Trophoblast cell (in vitro differentiated cells and primary cell): ENCODE results near the gene GSE1.

Experiments
- DNase-seq, 2 donors: peaks; one replicate each; pipeline ENCODE4 v3.0.0-alpha.2; 2016
- H2AFZ ChIP-seq: 2 replicates; pipeline ENCODE4 v1.6.1; 2013; ENCODE audit warnings: low read length, moderate library complexity, mild to moderate bottlenecking; ENCODE audit not compliant: insufficient read depth, poor library complexity
- H2AK5ac ChIP-seq: 2 replicates; pipeline ENCODE4 v1.6.1; 2013; ENCODE audit warnings: mild to moderate bottlenecking, low read length
- H2BK120ac ChIP-seq: 2 replicates; pipeline ENCODE4 v1.6.1; 2013; ENCODE audit warnings: low read length, mild to moderate bottlenecking, moderate library complexity; ENCODE audit not compliant: insufficient read depth, poor library complexity
- H2BK12ac ChIP-seq: 2 replicates; pipeline ENCODE4 v1.6.1; 2013; ENCODE audit warnings: mild to moderate bottlenecking, low read length, moderate library complexity
- H2BK5ac ChIP-seq: 2 replicates; pipeline ENCODE4 v1.6.1; 2013; ENCODE audit warnings: low read length, low read depth, moderate library complexity, mild to moderate bottlenecking; ENCODE audit not compliant: poor library complexity
- H3K14ac ChIP-seq: 2 replicates; pipeline ENCODE4 v1.6.1; 2013; ENCODE audit warnings: mild to moderate bottlenecking, low read length
- H3K18ac ChIP-seq: 2 replicates; pipeline ENCODE4 v1.6.1; 2013; ENCODE audit warnings: mild to moderate bottlenecking, low read length
- H3K23ac ChIP-seq: 2 replicates; pipeline ENCODE4 v1.6.1; 2013; ENCODE audit warnings: low read length
- H3K27ac ChIP-seq: 2 replicates; pipeline ENCODE4 v1.5.1; 2013; ENCODE audit warnings: low read depth, mild to moderate bottlenecking, inconsistent platforms, low read length, moderate library complexity
- H3K27me3 ChIP-seq: 2 replicates; pipeline ENCODE4 v1.6.1; 2013; ENCODE audit warnings: inconsistent platforms, mild to moderate bottlenecking, low read length, moderate library complexity; ENCODE audit not compliant: insufficient read depth
- H3K36me3 ChIP-seq, 2 experiments: 1 replicate in 1 of 2; 2 replicates in 1 of 2; pipeline ENCODE4 v1.6.1; 2013; ENCODE audit warnings: low read length in 2 of 2, mild to moderate bottlenecking in 2 of 2, moderate library complexity in 1 of 2; ENCODE audit not compliant: insufficient read depth in 2 of 2, control insufficient read depth in 1 of 2
- H3K4ac ChIP-seq: 2 replicates; pipeline ENCODE4 v1.6.1; 2013; ENCODE audit warnings: low read depth, mild to moderate bottlenecking, low read length, moderate library complexity
- H3K4me1 ChIP-seq, 2 experiments: 1 replicate in 1 of 2; 2 replicates in 1 of 2; pipeline ENCODE4 v1.6.1; 2013; ENCODE audit warnings: low read length in 2 of 2, mild to moderate bottlenecking in 2 of 2, moderate library complexity in 1 of 2; ENCODE audit not compliant: insufficient read depth in 2 of 2, control insufficient read depth in 1 of 2
- H3K4me2 ChIP-seq: 2 replicates; pipeline ENCODE4 v1.6.1; 2013; ENCODE audit warnings: inconsistent platforms, mild to moderate bottlenecking, low read length, moderate library complexity
- H3K4me3 ChIP-seq: 2 replicates; pipeline ENCODE4 v1.5.1; 2013; ENCODE audit warnings: mild to moderate bottlenecking, low read depth, low read length, inconsistent platforms
- H3K79me1 ChIP-seq: one replicate; pipeline ENCODE4 v1.6.1; 2013; ENCODE audit warnings: low read length
- H3K79me2 ChIP-seq: 2 replicates; pipeline ENCODE4 v1.6.1; 2013; ENCODE audit warnings: low read length, mild to moderate bottlenecking; ENCODE audit not compliant: control insufficient read depth, insufficient read depth, poor library complexity
- H3K9ac ChIP-seq: 2 replicates; pipeline ENCODE4 v1.6.1; 2013; ENCODE audit warnings: mild to moderate bottlenecking, low read length
- H3K9me3 ChIP-seq: 2 replicates; pipeline ENCODE4 v1.6.1; 2013; ENCODE audit warnings: low read depth, mild to moderate bottlenecking, control low read depth, inconsistent platforms, low read length; ENCODE audit not compliant: insufficient read depth
- H4K12ac ChIP-seq: 2 replicates; pipeline ENCODE4 v1.6.1; 2013; ENCODE audit warnings: low read depth, mild to moderate bottlenecking, low read length, moderate library complexity
- H4K8ac ChIP-seq: 2 replicates; pipeline ENCODE4 v1.6.1; 2013; ENCODE audit warnings: low read depth, mild to moderate bottlenecking, low read length, moderate library complexity
- H4K91ac ChIP-seq: one replicate; pipeline ENCODE4 v1.6.1; 2013; ENCODE audit warnings: low read depth, mild to moderate bottlenecking, low read length, moderate library complexity
- WGBS: extraction: QIAGEN DNeasy Blood & Tissue Kit; methylation state at CpG from one replicate; pipeline ENCODE4 v1.1.7; 2013; ENCODE audit warnings: missing lambda C conversion rate; ENCODE audit not compliant: insufficient read length, insufficient coverage; ENCODE audit errors: extremely low coverage; 5-methylcytosine and 5-hydroxymethylcytosine counted together

GSE1 gene

DNA sequence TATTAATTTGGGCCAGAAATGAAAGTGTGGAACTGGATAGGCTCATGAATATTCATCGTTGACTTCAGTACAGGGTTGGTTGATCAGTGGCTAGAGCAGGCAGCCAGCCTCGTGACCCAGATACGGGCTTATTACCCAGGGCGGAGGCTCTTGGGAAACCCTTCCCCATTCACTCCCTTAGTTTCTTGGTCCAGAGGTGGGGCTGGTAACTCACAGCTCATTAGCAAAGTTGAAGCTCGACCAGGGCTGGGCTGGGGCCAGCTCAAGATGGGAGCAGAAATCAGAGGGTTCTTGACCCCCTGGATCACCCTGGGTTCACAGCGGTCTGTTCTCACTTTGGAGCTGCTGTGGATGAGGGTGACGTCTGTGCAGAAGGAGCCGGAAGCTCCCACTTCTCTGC lies 44.6 kb upstream of the GSE1 start:
- H2BK12ac ChIP-seq, result no peak overlapping the region
- H3K27ac ChIP-seq, result no peak overlapping the region
- no peak overlapping the region for H2BK5ac ChIP-seq
- peaks cover 20 to 22% of the 10 kb centered on the region in 2 experiments for H3K4me1 ChIP-seq
- peaks cover 5 to 8% of the 10 kb centered on the region in 2 experiments for H3K36me3 ChIP-seq
- no peak overlapping the region for H2BK120ac ChIP-seq
- WGBS, result no CpG with 5 or more reads among the region's 8 CpGs
- H3K4me3 ChIP-seq, result no peak overlapping the region
- H2AK5ac ChIP-seq, result no peak overlapping the region
- no peak overlapping the region for H3K23ac ChIP-seq
- H3K9me3 ChIP-seq, result peaks cover 6% of the 10 kb centered on the region
- no peak overlapping the region for H3K4ac ChIP-seq
- no peak overlapping the region for H4K8ac ChIP-seq
- no peak overlapping the region for H3K14ac ChIP-seq
- peaks cover 3% of the 10 kb centered on the region for H3K79me2 ChIP-seq
- H3K9ac ChIP-seq, result no peak overlapping the region
- H3K27me3 ChIP-seq, result no peaks in the 10 kb centered on the region
- H4K91ac ChIP-seq, result peak overlapping the region; percentile 9
- no peak overlapping the region for H4K12ac ChIP-seq
- H3K4me2 ChIP-seq, result no peak overlapping the region
- H3K79me1 ChIP-seq, result peaks cover 3% of the 10 kb centered on the region
- no peak overlapping the region for H2AFZ ChIP-seq
- no peak overlapping the region for H3K18ac ChIP-seq
- DNase-seq, result peak; percentile 63 to 72

DNA sequence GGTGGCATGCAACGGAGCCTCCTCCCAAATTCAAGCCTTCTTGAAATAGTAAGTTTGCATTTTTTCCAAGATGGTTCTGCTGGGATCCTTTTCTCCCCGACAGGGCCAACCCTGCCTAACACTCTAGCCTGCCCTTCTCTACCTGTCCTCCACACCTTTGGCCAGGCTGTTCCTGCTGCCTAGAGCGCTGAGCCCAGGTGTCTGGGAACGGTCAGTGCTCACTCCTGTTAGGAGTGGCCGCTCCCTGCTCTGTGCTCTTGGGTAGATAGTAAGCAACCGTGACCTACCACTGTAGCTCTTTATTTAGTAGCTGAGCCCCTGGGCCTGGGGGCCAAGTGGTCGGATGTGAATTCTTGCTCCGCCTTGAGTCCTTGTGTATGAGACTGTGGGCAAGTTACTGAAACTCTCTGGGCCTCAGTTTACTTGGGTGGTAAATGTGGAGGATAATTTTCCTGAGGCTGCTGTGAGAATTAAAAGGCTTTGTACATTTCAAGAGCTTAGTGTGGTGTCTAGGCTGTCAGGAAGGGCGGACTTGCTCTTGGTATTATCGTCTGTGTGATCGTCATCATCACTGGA lies 44.0 kb upstream of the GSE1 start:
- peaks cover 8 to 10% of the 10 kb centered on the region in 2 experiments for H3K36me3 ChIP-seq
- no peak overlapping the region for H3K9ac ChIP-seq
- peaks cover 6% of the 10 kb centered on the region for H3K9me3 ChIP-seq
- H3K23ac ChIP-seq, result no peak overlapping the region
- no peak overlapping the region for H4K8ac ChIP-seq
- H2AFZ ChIP-seq, result no peak overlapping the region
- no peaks in the 10 kb centered on the region for H3K27me3 ChIP-seq
- H3K27ac ChIP-seq, result no peak overlapping the region
- no peak overlapping the region for H3K4me3 ChIP-seq
- H2BK12ac ChIP-seq, result no peak overlapping the region
- H3K14ac ChIP-seq, result no peak overlapping the region
- H3K4ac ChIP-seq, result no peak overlapping the region
- H2AK5ac ChIP-seq, result no peak overlapping the region
- WGBS, result no CpG with 5 or more reads among the region's 11 CpGs
- peaks cover 3% of the 10 kb centered on the region for H3K79me1 ChIP-seq
- no peak overlapping the region for H3K4me2 ChIP-seq
- no peak overlapping the region for H4K91ac ChIP-seq
- no peak for DNase-seq
- no peak overlapping the region for H2BK5ac ChIP-seq
- H2BK120ac ChIP-seq, result no peak overlapping the region
- no peak overlapping the region for H4K12ac ChIP-seq
- no peak overlapping the region for H3K18ac ChIP-seq
- H3K79me2 ChIP-seq, result peaks cover 3% of the 10 kb centered on the region
- peaks cover 20 to 22% of the 10 kb centered on the region in 2 experiments for H3K4me1 ChIP-seq

DNA sequence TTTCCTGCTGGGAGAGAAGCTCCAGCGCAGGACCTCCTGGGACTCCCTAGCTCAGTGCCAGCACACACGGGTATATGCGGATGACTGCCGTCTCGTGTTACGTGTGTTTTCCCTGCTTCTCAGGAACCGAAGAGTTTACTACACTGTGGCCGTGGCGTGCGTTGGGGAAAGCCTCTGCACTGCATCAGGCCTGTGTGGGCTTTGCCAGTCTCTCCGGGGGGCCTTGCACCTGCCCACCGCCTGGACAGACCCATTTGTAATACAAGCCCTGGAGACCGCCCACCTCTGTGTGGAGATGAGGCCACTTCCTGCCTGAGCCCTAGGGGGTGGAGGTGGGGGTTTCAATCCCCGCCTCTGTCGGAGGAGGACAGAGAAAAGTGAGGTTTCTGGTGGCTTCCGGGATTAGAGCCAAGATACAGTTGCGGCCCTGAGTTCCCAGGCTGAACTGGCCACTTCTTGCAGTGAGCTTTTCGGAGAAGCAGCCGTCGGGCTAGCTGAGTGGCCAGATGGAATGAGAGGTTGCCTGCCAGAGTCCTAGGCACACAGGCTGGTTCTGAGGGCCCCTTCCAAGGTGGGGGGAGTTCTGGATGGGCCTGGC lies 43.4 kb upstream of the GSE1 start:
- H4K8ac ChIP-seq, result peak overlapping the region; percentile 20
- H3K4me2 ChIP-seq, result no peak overlapping the region
- H3K4me1 ChIP-seq, result peaks cover 22 to 26% of the 10 kb centered on the region in 2 experiments
- H4K12ac ChIP-seq, result no peak overlapping the region
- peak overlapping the region; percentile 15 for H3K27ac ChIP-seq
- H3K79me1 ChIP-seq, result peaks cover 3% of the 10 kb centered on the region
- peaks cover 6% of the 10 kb centered on the region for H3K9me3 ChIP-seq
- no peak overlapping the region for H2BK120ac ChIP-seq
- H3K23ac ChIP-seq, result no peak overlapping the region
- H2AFZ ChIP-seq, result no peak overlapping the region
- no CpG with 5 or more reads among the region's 20 CpGs for WGBS
- H4K91ac ChIP-seq, result no peak overlapping the region
- H3K9ac ChIP-seq, result no peak overlapping the region
- no peak overlapping the region for H3K4me3 ChIP-seq
- H2BK5ac ChIP-seq, result no peak overlapping the region
- peaks cover 3% of the 10 kb centered on the region for H3K79me2 ChIP-seq
- H2AK5ac ChIP-seq, result no peak overlapping the region
- H3K4ac ChIP-seq, result no peak overlapping the region
- peak overlapping the region; percentile 77 for H3K18ac ChIP-seq
- peak overlapping the region; percentile 12 for H2BK12ac ChIP-seq
- H3K36me3 ChIP-seq, result peaks cover 8 to 14% of the 10 kb centered on the region in 2 experiments
- DNase-seq, result no peak
- peak overlapping the region; percentile 4 for H3K14ac ChIP-seq
- no peaks in the 10 kb centered on the region for H3K27me3 ChIP-seq

DNA sequence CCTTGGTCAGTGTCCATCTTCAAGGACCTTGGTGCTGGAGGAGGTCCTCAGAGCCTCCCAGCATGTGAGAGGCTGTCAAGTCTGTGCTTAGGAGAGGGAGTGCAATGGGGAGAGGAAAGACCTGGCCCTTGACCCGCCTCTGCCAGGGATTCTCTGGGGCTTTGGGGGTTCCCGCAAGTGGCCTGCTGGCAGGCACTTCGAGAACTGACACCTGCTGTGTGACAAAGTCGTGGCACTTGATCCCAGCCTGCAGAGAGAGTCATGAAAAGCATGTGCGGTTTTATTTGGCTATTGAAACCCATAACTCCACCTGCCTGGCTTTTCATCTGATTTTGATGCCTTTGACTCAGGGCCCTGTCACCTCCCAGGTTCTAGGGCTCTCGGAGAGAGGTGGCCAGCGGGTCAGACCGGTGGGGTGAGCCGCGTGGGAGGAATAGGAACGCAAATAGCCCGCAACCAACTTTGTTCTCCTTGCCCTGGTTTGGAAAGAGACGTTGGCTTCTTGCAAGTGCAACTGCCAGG lies 42.8 kb upstream of the GSE1 start:
- H3K14ac ChIP-seq, result no peak overlapping the region

More for the DNA sequence above, 42.8 kb upstream of the GSE1 start:
- H2BK12ac ChIP-seq, result no peak overlapping the region
- H2BK5ac ChIP-seq, result no peak overlapping the region
- no CpG with 5 or more reads among the region's 13 CpGs for WGBS
- DNase-seq, result peak; percentile 73 to 81
- H3K27me3 ChIP-seq, result no peaks in the 10 kb centered on the region
- no peak overlapping the region for H3K4ac ChIP-seq
- no peak overlapping the region for H4K8ac ChIP-seq
- no peak overlapping the region for H4K91ac ChIP-seq
- H2AK5ac ChIP-seq, result no peak overlapping the region
- peak overlapping the region; percentile 77 for H3K18ac ChIP-seq
- peaks cover 3% of the 10 kb centered on the region for H3K79me1 ChIP-seq
- H3K36me3 ChIP-seq, result peaks cover 8 to 14% of the 10 kb centered on the region in 2 experiments
- H3K4me2 ChIP-seq, result no peak overlapping the region
- H3K4me3 ChIP-seq, result no peak overlapping the region
- H2AFZ ChIP-seq, result no peak overlapping the region
- peaks cover 3% of the 10 kb centered on the region for H3K79me2 ChIP-seq
- H2BK120ac ChIP-seq, result no peak overlapping the region
- peak overlapping the region; percentile 15 for H3K27ac ChIP-seq
- no peak overlapping the region for H4K12ac ChIP-seq
- H3K9me3 ChIP-seq, result peaks cover 6% of the 10 kb centered on the region
- peaks cover 22 to 26% of the 10 kb centered on the region in 2 experiments for H3K4me1 ChIP-seq
- no peak overlapping the region for H3K23ac ChIP-seq
- no peak overlapping the region for H3K9ac ChIP-seq
